Heart left ventricle (tissue), 13 donors: Measurements from ENCODE around the gene AKTIP.

Experiments used
- POLR2A ChIP-seq, 2 donors: fragments of 450-650 bp; IDR thresholded peaks; one replicate each; pipeline ENCODE4 v1.6.1; 2017; ENCODE audit warnings: antibody characterized with exemption in 2 of 2, mild to moderate bottlenecking in 2 of 2, moderate library complexity in 2 of 2
- TF ChIP-seq, protein P1 (sequence below), 12 donors: fragments of 200-600 bp; sonication (generic) in 4 of 12; IDR thresholded peaks; one replicate each; pipeline versions ENCODE4 v1.5.0 to v1.8.0; 2018 to 2022; ENCODE audit warnings: antibody characterized with exemption in 12 of 12, mild to moderate bottlenecking in 5 of 12
- donor health status: ischemic (EF 13 %, LVEDD 7.1; RV severe dilation, severe dysfunction).
- donor health status: DM: no; HTN: yes; CAD: no.
- donor health status: DM: no; HTN: no; CAD: no.
- donor health status: ischemic (EF 25% LVEDD 6.9; RV normal size, moderate dysfunction).
- donor health status: ischemic (EF 25% LVEDD 5.7; RV mildly dilated, moderate dysfunction).
- donor health status: ischemic (EF 35%, LVEDD 5.7; RV mildly dilated, moderate dysfunction).
- donor health status: nonischemic (EF 11% LVEDD 7.7; RV severe dilation, severe dysfunction).
- donor health status: DM: yes; HTN: yes; CAD: no.
- donor health status: PGD.
- donor health status: ischemic (EF 29% LVEDD 5.4; RV normal size, mild dysfunction).
- donor health status: nonischemic (EF 23%, LVEDD 6.1; RV moderate dilation, normal function).

DNA sequence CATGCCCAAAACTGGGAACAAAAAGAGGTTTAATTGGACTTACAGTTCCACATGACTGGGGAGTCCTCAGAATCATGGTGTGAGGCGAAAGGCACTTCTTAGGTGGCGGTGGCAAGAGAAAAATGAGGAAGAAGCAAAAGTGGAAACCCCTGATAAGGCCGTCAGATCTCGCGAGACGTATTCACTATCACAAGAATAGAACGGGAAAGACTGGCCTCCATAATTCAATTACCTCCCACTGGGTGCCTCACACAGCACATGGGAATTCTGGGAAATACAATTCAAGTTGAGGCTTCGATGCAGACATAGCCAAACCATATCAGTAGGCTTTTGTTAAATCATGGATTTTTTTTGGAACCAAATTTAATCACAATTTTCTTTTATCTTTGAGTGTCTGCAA lies 44.4 kb downstream of the AKTIP start:
- TF ChIP-seq, protein P1, sequence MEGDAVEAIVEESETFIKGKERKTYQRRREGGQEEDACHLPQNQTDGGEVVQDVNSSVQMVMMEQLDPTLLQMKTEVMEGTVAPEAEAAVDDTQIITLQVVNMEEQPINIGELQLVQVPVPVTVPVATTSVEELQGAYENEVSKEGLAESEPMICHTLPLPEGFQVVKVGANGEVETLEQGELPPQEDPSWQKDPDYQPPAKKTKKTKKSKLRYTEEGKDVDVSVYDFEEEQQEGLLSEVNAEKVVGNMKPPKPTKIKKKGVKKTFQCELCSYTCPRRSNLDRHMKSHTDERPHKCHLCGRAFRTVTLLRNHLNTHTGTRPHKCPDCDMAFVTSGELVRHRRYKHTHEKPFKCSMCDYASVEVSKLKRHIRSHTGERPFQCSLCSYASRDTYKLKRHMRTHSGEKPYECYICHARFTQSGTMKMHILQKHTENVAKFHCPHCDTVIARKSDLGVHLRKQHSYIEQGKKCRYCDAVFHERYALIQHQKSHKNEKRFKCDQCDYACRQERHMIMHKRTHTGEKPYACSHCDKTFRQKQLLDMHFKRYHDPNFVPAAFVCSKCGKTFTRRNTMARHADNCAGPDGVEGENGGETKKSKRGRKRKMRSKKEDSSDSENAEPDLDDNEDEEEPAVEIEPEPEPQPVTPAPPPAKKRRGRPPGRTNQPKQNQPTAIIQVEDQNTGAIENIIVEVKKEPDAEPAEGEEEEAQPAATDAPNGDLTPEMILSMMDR (IDR thresholded peaks at IDR 0.05) = no peak
- TF ChIP-seq POLR2A (IDR thresholded peaks at IDR 0.05) = no peak
